Lower leg skin (tissue), 4 donors: ENCODE data around the gene TRAM2. TPM values are rescaled to one million over a fixed set of nuclear protein-coding genes. Genes with fewer than 3 reads are reported as not detected.

Source experiments
- DNase-seq, 2 donors: peaks; one replicate each; pipeline ENCODE4 v3.0.0-alpha.2; 2019; ENCODE audit warnings: low spot score in 2 of 2
- H3K4me3 ChIP-seq: fragments of 200-600 bp; sonication (generic); 2 replicates; pipeline ENCODE4 v1.5.1; 2017; ENCODE audit warnings: mild to moderate bottlenecking, low read depth; ENCODE audit not compliant: poor library complexity, severe bottlenecking
- CTCF ChIP-seq, 3 donors: fragments of 450-650 bp; IDR thresholded peaks; one replicate each; pipeline ENCODE4 v1.5.1; 2016; ENCODE audit warnings: antibody characterized with exemption in 3 of 3, mild to moderate bottlenecking in 3 of 3, moderate library complexity in 2 of 3
- POLR2A ChIP-seq, 2 donors: fragments of 450-650 bp; IDR thresholded peaks; one replicate each; pipeline ENCODE4 v1.6.1; 2016 to 2017; ENCODE audit warnings: antibody characterized with exemption in 2 of 2, mild to moderate bottlenecking in 1 of 2, moderate library complexity in 1 of 2
- WGBS, 2 donors: methylation state at CpG; one replicate each; pipeline ENCODE4 v1.1.5; 2018; 5-methylcytosine and 5-hydroxymethylcytosine counted together
- intact Hi-C: fragments of 100-400 bp; cut with DNase I; formaldehyde crosslinking; loops from one replicate; pipeline ENCODE4 v1.15.0; 2023; ENCODE audit warnings: low total_unique reads
- total RNA-seq, 4 donors: library from RNA; depleted of rRNA; stranded (reverse); fragments of >200 nt; gene quantifications; one replicate each; pipeline ENCODE4 v1.1.0, GENCODE V29; 2016

The TRAM2 gene
- total RNA-seq, 4 donors from 2014 or later: 3.7 to 11.5 (median 7.0) TPM

- DNase-seq: no peak
- H3K4me3 ChIP-seq: no peak overlapping the region
- TF ChIP-seq CTCF (IDR thresholded peaks at IDR 0.05): no peak
- no peak for TF ChIP-seq POLR2A (IDR thresholded peaks at IDR 0.05)
- intact Hi-C loops: no loop called here
- WGBS, 2 donors: 80 to 82% methylated on average over 6 of the region's 6 CpGs
Measured at GRCh38 chr6:52536424-52536916, 40.4 kb downstream of the TRAM2 start.

DNA sequence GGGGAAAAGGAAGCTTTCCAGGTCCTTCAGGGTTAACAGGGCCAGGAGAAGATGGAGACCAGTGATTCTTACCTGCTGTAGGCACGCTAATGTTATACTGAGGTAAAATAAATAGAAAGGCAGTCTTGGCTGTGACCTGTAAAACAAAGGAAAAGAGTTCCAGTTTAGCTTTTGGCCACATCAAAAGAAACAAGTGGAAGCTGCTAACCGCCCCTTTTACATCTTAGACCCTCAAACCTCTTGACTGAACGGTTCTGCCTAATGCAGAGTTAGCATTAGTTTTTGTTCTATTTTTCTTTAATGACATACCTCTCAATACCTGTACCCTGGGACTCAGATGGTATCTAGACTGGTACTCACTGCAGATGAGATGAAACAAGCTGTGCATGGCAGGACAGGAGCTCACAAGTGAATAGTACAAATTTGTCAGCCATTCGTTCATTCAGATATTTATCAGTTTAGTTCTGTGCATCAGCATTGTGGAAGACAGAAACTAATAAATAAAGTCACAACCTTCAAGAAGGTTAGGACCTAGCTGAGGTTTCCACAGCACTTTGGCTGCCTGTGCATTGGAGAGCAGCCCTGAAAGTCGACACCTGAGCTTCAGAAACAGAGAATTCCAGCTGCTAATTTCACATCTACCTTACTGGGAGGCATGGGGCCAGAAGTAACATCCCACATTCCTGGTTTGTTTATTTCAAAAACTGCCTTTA is 41.0 kb downstream of the TRAM2 start:
- intact Hi-C loops: no loop called here
- no peak for DNase-seq
- no peak overlapping the region for H3K4me3 ChIP-seq
- TF ChIP-seq POLR2A (IDR thresholded peaks at IDR 0.05) (no peak), CTCF (IDR thresholded peaks at IDR 0.05) (no peak)
- 72 to 74% methylated on average over 5 of the region's 5 CpGs for WGBS, 2 donors

- DNase-seq: no peak
- no peak for TF ChIP-seq POLR2A (IDR thresholded peaks at IDR 0.05)
- TF ChIP-seq CTCF (IDR thresholded peaks at IDR 0.05): no peak
- no peak overlapping the region for H3K4me3 ChIP-seq
- WGBS, 2 donors: 78 to 99% methylated on average over 3 of the region's 3 CpGs
- intact Hi-C loops: no loop called here
Measured at GRCh38 chr6:52534966-52535390, 41.9 kb downstream of the TRAM2 start.

GRCh38 chr6:52534363-52534762 is 42.5 kb downstream of the TRAM2 start:
- no peak for DNase-seq
- no peak overlapping the region for H3K4me3 ChIP-seq
- WGBS, 2 donors: 98 to 99% methylated on average over 5 of the region's 5 CpGs
- TF ChIP-seq CTCF (IDR thresholded peaks at IDR 0.05) (no peak), POLR2A (IDR thresholded peaks at IDR 0.05) (no peak)
- intact Hi-C loops: no loop called here

DNA sequence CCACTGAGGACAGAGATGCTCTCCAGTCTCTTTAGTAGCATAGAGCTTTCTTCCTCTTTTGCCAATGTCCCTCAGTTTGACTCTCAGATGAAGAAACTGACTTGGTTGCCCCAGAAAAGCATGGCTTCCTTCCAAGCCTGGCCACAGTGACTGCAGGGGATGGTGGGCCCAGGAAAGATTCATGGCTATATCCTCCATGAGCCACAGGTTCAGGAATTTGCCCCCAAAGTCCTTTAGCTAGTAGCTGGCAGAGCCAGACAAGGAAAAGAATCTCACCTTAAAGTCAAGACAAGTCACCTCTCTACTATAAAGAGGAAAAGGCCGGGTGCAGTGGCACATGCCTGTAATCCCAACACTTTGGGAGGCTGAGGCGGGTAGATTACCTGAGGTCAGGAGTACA is 43.4 kb downstream of the TRAM2 start:
- no peak overlapping the region for H3K4me3 ChIP-seq
- no peak for TF ChIP-seq CTCF (IDR thresholded peaks at IDR 0.05)
- no peak for TF ChIP-seq POLR2A (IDR thresholded peaks at IDR 0.05)
- intact Hi-C loops: no loop called here
- no peak for DNase-seq
- WGBS, 2 donors: 88 to 98% methylated on average over 2 of the region's 2 CpGs

DNA sequence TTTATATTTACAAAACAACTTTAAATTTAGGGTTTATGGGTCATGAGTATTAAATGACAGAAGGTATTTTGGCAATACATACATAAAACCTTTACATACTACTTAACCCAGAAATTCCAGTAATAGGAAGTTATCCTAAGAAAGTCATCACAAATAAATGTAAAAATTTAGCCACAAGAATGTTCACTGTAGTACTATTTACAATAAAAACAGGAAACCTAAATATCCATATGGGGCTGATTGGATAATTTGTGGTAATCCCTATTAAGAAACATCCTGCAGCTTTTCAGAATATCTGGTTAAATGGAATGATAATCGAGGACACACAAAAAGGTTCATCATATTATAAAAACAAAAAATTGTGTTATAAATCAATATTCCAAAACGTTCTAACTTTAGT is 44.4 kb downstream of the TRAM2 start:
- intact Hi-C loops: no loop called here
- TF ChIP-seq POLR2A (IDR thresholded peaks at IDR 0.05): no peak
- no peak for TF ChIP-seq CTCF (IDR thresholded peaks at IDR 0.05)
- DNase-seq: no peak
- WGBS, 2 donors: 88 to 90% methylated on average over 2 of the region's 2 CpGs
- H3K4me3 ChIP-seq: no peak overlapping the region
